ENCODE measurements around the gene LPCAT1. TPM values are rescaled to one million over a fixed set of nuclear protein-coding genes. Genes with fewer than 3 reads are reported as not detected.
A peak's percentile ranks its signal among the peaks of the same experiment; 100 is the strongest.

Gene LPCAT1
- total RNA-seq, 1 donor from 2014 or later: 86.2 TPM

DNA sequence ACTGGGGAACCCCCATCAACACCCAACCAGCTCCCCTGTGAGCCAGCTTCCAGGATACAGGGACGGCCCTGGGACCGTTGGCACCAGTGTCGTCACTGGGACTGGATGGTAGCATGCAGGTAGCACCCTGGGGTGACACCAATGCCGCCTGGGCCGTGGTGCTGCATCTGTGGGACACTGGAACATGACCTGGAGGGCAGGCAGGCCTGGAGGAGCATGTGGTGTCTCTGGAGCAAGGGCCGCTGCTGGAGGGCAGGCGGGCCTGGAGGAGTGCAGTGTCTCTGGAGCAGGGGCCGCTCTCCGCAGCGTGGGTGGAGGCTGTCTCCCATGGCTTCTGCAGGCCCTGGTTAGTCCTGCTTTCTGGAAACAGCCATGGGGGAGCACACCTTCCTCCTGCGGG is 13.1 kb downstream of the LPCAT1 start:
- peak; percentile 7 to 61 for DNase-seq (ENCODE audit: low spot score in 2 of 2)

DNA sequence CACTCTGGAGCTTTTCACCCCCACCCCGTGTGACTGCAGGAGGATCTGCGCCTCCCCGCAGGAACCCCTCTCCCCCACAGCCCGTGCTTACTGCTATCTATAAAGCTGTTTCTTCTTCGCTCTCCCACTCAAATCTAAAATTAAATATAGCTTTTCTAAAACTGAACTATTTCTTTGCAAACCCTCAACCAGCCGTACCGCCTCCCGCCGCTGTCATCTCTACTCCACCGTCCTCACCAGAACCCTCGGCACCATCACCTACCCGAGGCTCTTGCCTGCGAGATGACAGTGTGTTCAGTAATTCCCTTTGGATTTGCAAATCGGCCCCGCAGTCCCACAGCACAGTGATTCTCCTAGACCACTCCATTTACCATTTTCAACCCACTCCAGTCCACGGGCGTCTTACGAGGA is 13.6 kb downstream of the LPCAT1 start:
- Histone ChIP-seq H3K27me3 (no peaks in the 10 kb centered on the region), H3K4me1 (no peaks in the 10 kb centered on the region), H3K27ac (no peak overlapping the region), H3K36me3 (peaks cover 6 to 35% of the 10 kb centered on the region in 2 donors), H3K4me3 (no peak overlapping the region), H3K9me3 (no peaks in the 10 kb centered on the region)
- intact Hi-C loops (cut with DNase I): no loop called here
- peak in 1 of 2 donors; percentile 46 for DNase-seq (ENCODE audit: low spot score in 2 of 2)
- TF ChIP-seq, protein P1, sequence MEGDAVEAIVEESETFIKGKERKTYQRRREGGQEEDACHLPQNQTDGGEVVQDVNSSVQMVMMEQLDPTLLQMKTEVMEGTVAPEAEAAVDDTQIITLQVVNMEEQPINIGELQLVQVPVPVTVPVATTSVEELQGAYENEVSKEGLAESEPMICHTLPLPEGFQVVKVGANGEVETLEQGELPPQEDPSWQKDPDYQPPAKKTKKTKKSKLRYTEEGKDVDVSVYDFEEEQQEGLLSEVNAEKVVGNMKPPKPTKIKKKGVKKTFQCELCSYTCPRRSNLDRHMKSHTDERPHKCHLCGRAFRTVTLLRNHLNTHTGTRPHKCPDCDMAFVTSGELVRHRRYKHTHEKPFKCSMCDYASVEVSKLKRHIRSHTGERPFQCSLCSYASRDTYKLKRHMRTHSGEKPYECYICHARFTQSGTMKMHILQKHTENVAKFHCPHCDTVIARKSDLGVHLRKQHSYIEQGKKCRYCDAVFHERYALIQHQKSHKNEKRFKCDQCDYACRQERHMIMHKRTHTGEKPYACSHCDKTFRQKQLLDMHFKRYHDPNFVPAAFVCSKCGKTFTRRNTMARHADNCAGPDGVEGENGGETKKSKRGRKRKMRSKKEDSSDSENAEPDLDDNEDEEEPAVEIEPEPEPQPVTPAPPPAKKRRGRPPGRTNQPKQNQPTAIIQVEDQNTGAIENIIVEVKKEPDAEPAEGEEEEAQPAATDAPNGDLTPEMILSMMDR (IDR thresholded peaks at IDR 0.05): no peak

More for the DNA sequence above, 13.1 kb downstream of the LPCAT1 start:
- Histone ChIP-seq H3K4me3 (no peak overlapping the region), H3K27ac (no peak overlapping the region), H3K9me3 (no peaks in the 10 kb centered on the region), H3K27me3 (no peaks in the 10 kb centered on the region), H3K4me1 (no peaks in the 10 kb centered on the region), H3K36me3 (peaks cover 6 to 35% of the 10 kb centered on the region in 2 donors)
- TF ChIP-seq, protein P1 (IDR thresholded peaks at IDR 0.05): no peak
- intact Hi-C loops (cut with DNase I): no loop called here

DNA sequence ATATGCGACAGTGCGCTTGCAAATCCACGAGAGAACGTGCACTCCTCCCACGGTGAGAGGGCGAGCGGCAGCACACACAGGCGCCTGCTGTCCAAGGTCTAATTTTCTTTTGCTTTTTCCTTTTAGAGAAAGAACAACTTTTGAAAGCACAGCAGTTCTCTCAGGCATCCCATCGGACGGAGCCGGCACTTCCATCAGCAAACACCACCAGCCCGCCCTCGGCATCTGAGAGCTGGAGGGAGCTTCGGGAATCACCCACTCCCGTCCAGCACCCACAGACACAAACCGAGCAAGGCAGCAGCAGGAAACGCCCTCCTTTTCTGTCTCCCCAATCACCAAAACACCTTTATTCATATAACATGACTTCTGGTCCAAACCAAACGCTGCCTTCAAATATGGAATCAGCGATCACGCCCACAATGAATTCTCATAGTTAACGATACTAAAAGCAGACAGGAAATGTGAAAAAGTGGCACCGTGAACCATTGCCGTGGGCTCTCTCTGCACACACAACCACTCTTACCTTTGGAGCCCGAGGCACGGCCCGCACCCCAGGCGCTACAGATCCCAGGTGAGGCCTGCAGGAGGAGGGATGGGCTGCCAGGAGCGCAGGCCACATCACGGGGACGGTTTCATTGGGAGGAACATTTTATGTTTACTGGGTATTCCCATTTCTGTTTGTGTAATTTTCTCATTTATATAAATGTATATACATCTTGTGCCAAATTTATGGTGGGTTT is 14.2 kb downstream of the LPCAT1 start:
- peak; percentile 5 to 52 for DNase-seq (ENCODE audit: low spot score in 2 of 2)

DNA sequence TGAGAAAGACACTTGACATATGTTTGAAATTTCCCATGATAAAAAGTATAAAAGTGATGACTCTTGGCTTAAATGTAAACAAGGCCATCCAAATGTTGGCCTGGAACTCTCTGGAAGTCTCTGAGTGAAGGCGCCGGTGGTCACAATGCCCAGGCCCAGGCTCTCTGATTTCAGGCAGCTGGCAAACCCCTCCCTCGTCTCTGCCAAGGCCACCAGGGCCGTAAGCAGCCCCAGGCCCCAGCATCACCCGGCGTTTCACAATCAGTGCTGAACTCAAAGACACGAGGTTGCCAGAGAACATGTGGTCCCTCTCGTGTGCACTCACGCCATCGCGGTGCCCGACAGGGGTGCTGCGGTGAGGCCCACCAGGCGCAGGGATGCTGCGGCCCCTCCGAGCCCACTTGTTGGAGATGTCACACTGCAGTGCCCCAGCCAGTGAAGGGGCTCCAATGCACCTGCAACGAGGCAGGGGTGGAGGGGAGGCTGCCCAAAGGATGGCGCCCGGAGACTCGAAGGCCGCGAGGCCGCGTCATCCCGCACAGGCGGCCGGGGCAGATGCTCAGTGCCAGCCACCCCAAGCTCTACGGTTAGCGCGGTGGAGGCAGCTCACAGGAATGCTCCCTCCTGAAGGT is 15.0 kb downstream of the LPCAT1 start:
- Histone ChIP-seq H3K4me1 (peaks cover 0 to 5% of the 10 kb centered on the region in 2 donors), H3K36me3 (peaks cover 6 to 35% of the 10 kb centered on the region in 2 donors), H3K27ac (no peak overlapping the region), H3K9me3 (no peaks in the 10 kb centered on the region), H3K4me3 (no peak overlapping the region), H3K27me3 (no peaks in the 10 kb centered on the region)
- TF ChIP-seq, protein P1 (IDR thresholded peaks at IDR 0.05): no peak
- peak in 1 of 2 donors; percentile 58 for DNase-seq (ENCODE audit: low spot score in 2 of 2)
- intact Hi-C loops (cut with DNase I): no loop called here

More for the DNA sequence above, 14.2 kb downstream of the LPCAT1 start:
- Histone ChIP-seq H3K27ac (no peak overlapping the region), H3K4me3 (no peak overlapping the region), H3K27me3 (no peaks in the 10 kb centered on the region), H3K9me3 (no peaks in the 10 kb centered on the region), H3K4me1 (no peaks in the 10 kb centered on the region), H3K36me3 (peaks cover 6 to 35% of the 10 kb centered on the region in 2 donors)
- TF ChIP-seq, protein P1 (IDR thresholded peaks at IDR 0.05): no peak
- intact Hi-C loops (cut with DNase I): no loop called here

DNA sequence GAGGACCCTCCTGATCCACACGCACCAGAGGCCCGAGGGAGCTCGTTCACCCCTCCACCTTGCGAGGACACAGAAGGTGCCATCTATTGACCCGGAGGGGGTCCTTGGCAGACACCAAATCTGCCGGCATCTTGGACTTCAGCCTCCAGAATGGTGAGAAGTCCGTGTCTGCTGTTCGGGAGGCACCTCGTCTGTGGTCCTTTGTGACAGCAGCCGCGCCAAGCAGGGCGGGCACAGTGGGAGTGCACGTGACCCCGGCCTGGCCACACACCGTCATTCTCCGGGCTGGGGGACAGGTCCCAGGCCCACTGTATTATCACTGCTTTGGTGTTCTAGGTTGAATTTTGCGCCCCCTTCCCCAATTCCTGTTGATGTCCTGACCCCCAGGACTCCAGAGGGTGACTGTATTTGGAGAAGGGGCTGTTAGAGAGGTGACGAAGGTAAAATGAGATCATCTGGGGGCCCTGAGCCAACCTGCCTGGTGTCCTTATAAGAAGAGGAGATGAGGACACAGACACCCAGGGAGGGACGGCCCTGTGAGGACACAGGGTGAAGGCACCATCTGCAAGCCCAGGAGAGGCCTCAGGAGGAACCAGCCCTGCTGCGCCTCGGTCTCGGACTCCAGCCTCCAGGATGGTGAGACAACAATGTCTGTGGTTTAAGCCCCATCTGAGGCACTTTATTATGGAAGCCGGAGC is 15.7 kb downstream of the LPCAT1 start:
- Histone ChIP-seq H3K4me3 (no peak overlapping the region), H3K27me3 (no peaks in the 10 kb centered on the region), H3K9me3 (no peaks in the 10 kb centered on the region), H3K4me1 (peaks cover 0 to 8% of the 10 kb centered on the region in 2 donors), H3K36me3 (peaks cover 6 to 35% of the 10 kb centered on the region in 2 donors), H3K27ac (no peak overlapping the region)
- intact Hi-C loops (cut with DNase I): no loop called here
- peak in 1 of 2 donors; percentile 55 for DNase-seq (ENCODE audit: low spot score in 2 of 2)
- TF ChIP-seq, protein P1 (IDR thresholded peaks at IDR 0.05): no peak
